PFSK-1 (cell line): ENCODE results near the gene TTC23L.

ENCODE experiments used
- POLR2AphosphoS5 ChIP-seq: IDR thresholded peaks from 2 replicates; pipeline ENCODE4 v1.6.1; 2012; ENCODE audit warnings: low read depth, mild to moderate bottlenecking, control low read depth, low read length, moderate library complexity
- TAF1 ChIP-seq: IDR thresholded peaks from 2 replicates; pipeline ENCODE4 v1.6.1; 2012; ENCODE audit warnings: low read length, control low read depth, borderline replicate concordance; ENCODE audit not compliant: insufficient read depth
- TF ChIP-seq, protein P1 (sequence below), 2 experiments: IDR thresholded peaks; 2 replicates each; pipeline versions ENCODE4 v1.6.1 to v1.8.0; 2011 to 2012; ENCODE audit warnings: low read depth in 2 of 2, low read length in 2 of 2, control low read depth in 1 of 2, inconsistent platforms in 1 of 2, mild to moderate bottlenecking in 1 of 2, moderate library complexity in 1 of 2; ENCODE audit not compliant: insufficient read depth in 1 of 2

DNA sequence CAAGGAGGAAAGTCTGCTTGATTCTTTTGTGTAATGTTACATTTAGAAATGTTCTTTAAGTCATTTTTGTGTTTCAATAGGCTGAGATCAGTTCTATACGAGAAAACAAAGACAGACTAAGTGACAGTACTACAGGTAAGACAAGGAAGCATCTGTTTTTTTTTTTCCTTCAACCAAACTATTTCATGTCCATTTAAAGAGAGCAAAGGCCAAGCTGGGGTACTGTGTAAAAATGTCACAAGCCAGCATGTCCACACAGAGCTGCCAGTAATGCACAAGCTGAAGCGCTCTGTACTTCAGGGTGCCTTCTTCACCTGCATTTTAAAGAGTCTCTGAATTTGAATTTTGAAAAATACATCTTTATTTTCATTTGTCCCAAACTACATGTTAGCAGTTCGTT lies 20.2 kb upstream of the TTC23L start:
- TF ChIP-seq, protein P1, sequence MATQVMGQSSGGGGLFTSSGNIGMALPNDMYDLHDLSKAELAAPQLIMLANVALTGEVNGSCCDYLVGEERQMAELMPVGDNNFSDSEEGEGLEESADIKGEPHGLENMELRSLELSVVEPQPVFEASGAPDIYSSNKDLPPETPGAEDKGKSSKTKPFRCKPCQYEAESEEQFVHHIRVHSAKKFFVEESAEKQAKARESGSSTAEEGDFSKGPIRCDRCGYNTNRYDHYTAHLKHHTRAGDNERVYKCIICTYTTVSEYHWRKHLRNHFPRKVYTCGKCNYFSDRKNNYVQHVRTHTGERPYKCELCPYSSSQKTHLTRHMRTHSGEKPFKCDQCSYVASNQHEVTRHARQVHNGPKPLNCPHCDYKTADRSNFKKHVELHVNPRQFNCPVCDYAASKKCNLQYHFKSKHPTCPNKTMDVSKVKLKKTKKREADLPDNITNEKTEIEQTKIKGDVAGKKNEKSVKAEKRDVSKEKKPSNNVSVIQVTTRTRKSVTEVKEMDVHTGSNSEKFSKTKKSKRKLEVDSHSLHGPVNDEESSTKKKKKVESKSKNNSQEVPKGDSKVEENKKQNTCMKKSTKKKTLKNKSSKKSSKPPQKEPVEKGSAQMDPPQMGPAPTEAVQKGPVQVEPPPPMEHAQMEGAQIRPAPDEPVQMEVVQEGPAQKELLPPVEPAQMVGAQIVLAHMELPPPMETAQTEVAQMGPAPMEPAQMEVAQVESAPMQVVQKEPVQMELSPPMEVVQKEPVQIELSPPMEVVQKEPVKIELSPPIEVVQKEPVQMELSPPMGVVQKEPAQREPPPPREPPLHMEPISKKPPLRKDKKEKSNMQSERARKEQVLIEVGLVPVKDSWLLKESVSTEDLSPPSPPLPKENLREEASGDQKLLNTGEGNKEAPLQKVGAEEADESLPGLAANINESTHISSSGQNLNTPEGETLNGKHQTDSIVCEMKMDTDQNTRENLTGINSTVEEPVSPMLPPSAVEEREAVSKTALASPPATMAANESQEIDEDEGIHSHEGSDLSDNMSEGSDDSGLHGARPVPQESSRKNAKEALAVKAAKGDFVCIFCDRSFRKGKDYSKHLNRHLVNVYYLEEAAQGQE (IDR thresholded peaks at IDR 0.05; ENCODE audit: insufficient read depth in 1 of 2, low read depth in 2 of 2, low read length in 2 of 2) = no peak
- no peak for TF ChIP-seq TAF1
- no peak for TF ChIP-seq POLR2AphosphoS5
